GM21737 (cell line): ENCODE results near the gene CAMK1G.

ENCODE experiments used
- ATAC-seq: cut with Tn5 transposase; IDR thresholded peaks from one replicate; pipeline ENCODE4 v1.9.1; 2021; ENCODE audit warnings: mild to moderate bottlenecking, moderate library complexity; ENCODE audit not compliant: unreplicated experiment

CAMK1G gene

GRCh38 chr1:209597499-209597898 is 14.0 kb downstream of the CAMK1G start:
- ATAC-seq, result no peak

- no peak for ATAC-seq
These were observed 14.7 kb downstream of the CAMK1G start for GRCh38 chr1:209598227-209598626.

GRCh38 chr1:209600541-209600940 is 17.0 kb downstream of the CAMK1G start:
- ATAC-seq, result no peak

GRCh38 chr1:209601809-209602657 is 18.5 kb downstream of the CAMK1G start:
- no peak for ATAC-seq

- ATAC-seq, result no peak
These were observed 20.4 kb downstream of the CAMK1G start for GRCh38 chr1:209603877-209604276.

GRCh38 chr1:209607102-209607794 is 23.7 kb downstream of the CAMK1G start:
- peak; percentile 79 for ATAC-seq

- peak; percentile 14 for ATAC-seq
These were observed 24.3 kb downstream of the CAMK1G start for GRCh38 chr1:209607795-209608178.

GRCh38 chr1:209609041-209609790 is 25.7 kb downstream of the CAMK1G start:
- ATAC-seq, result no peak

GRCh38 chr1:209609791-209610630 is 26.5 kb downstream of the CAMK1G start:
- no peak for ATAC-seq

GRCh38 chr1:209610631-209610905 is 27.1 kb downstream of the CAMK1G start:
- no peak for ATAC-seq

GRCh38 chr1:209611771-209612570 is 28.5 kb downstream of the CAMK1G start:
- ATAC-seq, result no peak

GRCh38 chr1:209612646-209613399 is 29.3 kb downstream of the CAMK1G start:
- ATAC-seq, result no peak

- ATAC-seq, result no peak
These were observed 30.1 kb downstream of the CAMK1G start for GRCh38 chr1:209613400-209614150.

GRCh38 chr1:209614151-209614420 is 30.6 kb downstream of the CAMK1G start:
- no peak for ATAC-seq

- ATAC-seq, result no peak
These were observed 31.4 kb downstream of the CAMK1G start for GRCh38 chr1:209614906-209615305.

GRCh38 chr1:209616366-209617046 is 33.0 kb downstream of the CAMK1G start:
- ATAC-seq, result no peak

GRCh38 chr1:209617047-209617673 is 33.6 kb downstream of the CAMK1G start:
- no peak for ATAC-seq

GRCh38 chr1:209617755-209618154 is 34.2 kb downstream of the CAMK1G start:
- ATAC-seq, result no peak
